GM19438 (cell line): Measurements from ENCODE around the gene LY6G5C.

Source experiments
- ATAC-seq: cut with Tn5 transposase; IDR thresholded peaks from one replicate; pipeline ENCODE4 v1.9.1; 2021; ENCODE audit warnings: low read depth; ENCODE audit not compliant: unreplicated experiment

The LY6G5C gene

GRCh38 chr6:31663126-31663960 is 17.5 kb downstream of the LY6G5C start:
- no peak for ATAC-seq

DNA sequence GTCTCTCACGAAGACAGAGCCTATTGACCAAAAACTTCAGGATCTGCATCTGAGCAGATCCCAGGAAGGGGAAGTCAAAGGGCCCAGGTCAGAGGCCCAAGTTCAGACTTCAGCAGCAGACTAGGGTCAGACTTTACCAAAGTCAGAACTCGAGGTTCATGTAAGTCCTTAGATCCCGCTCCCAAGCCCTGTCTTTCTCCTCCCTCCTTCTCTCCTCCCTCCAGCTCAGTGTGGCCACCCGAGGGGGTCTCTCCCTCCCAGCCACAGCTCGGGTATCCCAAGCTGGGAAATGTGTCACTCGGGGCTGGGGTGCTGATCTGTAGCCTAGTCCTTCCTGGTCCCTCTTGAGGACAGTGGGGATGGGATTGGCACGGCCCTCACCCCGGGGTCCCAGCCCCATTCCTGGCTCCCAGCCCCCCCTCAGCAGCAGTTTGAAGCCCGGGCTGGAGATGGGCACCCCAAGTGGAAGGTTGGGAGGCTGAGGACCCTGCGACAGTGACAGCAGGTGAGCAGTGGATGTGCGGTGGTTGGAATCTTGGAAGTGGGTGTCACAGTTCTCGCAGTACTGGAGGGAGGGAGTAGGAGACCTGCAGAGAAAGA is 18.6 kb downstream of the LY6G5C start:
- ATAC-seq: no peak

- no peak for ATAC-seq
Measured at GRCh38 chr6:31661262-31662123, 19.4 kb downstream of the LY6G5C start.

GRCh38 chr6:31660381-31661261 is 20.2 kb downstream of the LY6G5C start, which contains the start of gene C6orf47:
TSS of gene C6orf47 (minus strand) at chr6:31660778. CDS start at chr6:31659947, 831 bp downstream.
- peak; percentile 45 for ATAC-seq

- no peak for ATAC-seq
Measured at GRCh38 chr6:31659649-31660380, 21.1 kb downstream of the LY6G5C start.

- ATAC-seq: no peak
Measured at GRCh38 chr6:31658983-31659648, 21.8 kb downstream of the LY6G5C start.

GRCh38 chr6:31658158-31658688 is 22.6 kb downstream of the LY6G5C start:
- ATAC-seq: no peak

DNA sequence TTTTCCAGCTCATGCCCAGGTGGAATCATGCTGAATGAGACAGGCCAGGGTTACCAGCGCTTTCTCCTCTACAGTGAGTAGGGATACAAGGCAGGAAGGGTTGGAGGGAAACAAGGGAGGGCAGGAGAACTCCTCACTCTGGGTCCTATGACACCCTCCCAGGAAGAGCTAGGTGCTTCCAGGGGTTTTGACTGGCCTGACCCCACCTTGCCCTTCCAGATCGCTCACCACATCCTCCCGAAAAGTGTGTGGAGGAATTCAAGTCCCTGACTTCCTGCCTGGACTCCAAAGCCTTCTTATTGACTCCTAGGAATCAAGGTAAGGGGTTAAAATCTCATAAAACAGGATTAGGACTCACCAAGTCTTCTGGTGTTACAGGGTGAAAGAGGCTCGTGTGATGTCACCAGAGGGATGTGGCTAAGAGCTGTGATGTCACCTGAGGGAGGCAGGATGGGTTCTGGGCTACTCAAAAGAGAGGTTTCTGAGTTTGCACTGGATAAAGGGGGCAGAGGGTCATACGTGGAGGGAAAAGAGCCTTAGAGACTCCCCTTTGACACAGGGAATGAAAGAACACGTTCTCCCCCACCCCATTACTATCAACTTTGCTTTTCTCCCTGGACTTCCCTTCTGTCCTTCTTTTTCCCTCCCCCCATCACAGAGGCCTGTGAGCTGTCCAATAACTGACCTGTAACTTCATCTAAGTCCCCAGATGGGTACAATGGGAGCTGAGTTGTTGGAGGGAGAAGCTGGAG is 23.3 kb downstream of the LY6G5C start:
- ATAC-seq: no peak

GRCh38 chr6:31655349-31656237 is 25.3 kb downstream of the LY6G5C start, which contains the start of gene APOM:
TSS of gene APOM (plus strand) at chr6:31655894. CDS start at chr6:31655967, 73 bp downstream.
- ATAC-seq: no peak

DNA sequence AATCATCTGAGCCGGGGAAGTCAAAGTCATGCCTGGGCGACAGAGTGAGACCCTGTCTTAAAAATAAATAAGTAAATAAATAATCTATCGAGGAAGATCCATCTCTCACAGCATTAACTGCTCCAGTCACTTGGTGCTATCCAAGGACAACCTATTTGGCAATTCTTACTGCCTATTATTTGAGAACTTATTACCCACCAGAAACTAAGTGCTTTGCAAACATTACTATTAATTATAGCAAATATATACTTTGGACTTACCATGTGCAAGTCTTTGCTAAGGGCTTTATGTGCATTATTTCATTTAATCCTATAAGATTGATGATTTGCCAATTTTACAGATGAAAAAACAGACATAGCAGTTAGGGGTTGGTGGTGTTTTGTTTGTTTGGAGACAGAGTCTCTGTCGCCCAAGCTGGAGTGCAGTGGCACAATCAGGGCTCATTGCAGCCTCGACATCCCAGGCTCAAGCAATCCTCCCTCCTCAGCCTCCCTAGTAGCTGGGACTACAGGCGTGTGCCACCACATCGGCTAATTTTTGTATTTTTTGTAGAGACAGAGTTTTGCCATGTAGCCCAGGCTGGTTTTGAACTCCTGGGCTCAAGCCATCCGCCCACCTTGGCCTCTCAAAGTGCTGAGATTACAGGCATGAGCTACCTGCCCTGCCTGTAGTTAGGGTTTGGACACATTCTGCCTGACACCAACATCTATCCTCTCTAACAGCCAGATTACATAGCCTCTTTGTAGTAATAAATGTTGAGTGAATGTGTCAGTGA is 26.1 kb downstream of the LY6G5C start:
- ATAC-seq: no peak

GRCh38 chr6:31652925-31653724 is 27.7 kb downstream of the LY6G5C start:
- peak; percentile 64 for ATAC-seq

DNA sequence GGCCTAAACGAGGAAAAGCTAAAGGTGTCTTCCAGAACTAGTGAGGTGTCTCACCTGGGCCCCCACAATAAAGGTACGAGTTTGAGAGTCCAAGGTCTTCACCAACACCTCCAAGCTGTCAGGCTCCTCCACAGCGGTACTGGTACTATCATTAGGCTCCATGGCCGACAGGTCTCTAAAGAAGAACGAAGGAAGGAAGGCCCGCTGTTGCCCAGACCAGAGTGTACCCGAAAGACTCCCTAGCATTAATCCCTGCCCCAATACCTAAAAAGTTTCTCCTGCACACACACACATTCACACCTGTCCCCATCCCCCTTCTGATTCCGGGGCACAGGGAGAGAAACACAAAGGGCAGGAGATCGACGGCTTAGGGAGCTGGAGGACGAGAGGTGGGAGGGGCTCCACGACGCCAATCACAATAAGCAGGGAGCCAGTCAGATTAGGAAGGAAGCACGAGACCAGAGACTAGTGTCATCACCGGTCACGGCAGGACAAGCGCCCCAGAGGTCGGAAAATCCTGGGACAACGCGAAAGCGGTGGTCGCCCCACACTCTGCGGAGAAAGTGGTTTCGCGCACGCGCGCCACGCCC is 29.2 kb downstream of the LY6G5C start:
- peak; percentile 37 for ATAC-seq

- ATAC-seq: no peak
Measured at GRCh38 chr6:31645325-31645724, 35.5 kb downstream of the LY6G5C start.

GRCh38 chr6:31643818-31644454 is 36.9 kb downstream of the LY6G5C start:
- ATAC-seq: no peak
